ENCODE results near the gene KIF21B. TPM values are rescaled to one million over a fixed set of nuclear protein-coding genes. Genes with fewer than 3 reads are reported as not detected.
A peak's percentile ranks its signal among the peaks of the same experiment; 100 is the strongest.

Gene KIF21B
- total and polyA plus RNA-seq, 9 of the 15 experiments (the other 6 are each of a cell fraction or from before 2014, with no cell fraction given): 0.46 to 13.4 (median 5.9) TPM

DNA sequence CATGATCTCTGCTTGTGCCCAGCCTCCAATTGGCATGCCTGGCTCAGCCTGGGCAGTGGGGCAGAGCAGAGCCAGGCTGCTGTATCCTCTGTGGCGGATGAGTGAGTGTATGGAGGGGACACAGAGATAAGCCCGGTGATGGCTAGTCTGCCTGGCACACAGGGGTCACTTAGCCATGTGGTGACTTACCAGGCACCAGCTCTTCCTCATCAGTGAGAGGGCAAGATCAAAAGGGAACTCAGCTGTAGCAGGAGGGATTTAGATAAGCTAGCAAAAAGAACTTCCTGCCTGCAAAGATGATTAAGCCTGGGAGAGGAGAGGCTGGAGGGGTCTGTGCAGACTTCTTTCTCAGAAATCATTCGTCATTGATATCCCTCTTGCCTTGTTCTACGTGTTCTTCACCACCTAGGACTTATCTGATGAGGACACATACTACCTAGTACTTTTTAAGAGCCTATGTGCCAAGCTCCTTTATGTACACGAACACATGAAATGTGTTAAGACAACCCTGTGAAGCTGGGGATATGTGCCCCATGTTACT lies 7.9 kb downstream of the KIF21B start:
- Histone ChIP-seq H3K4me1 (replicated peaks in 1 of 2; ENCODE audit: control insufficient read depth in 2 of 2, insufficient read depth in 2 of 2, low read length in 2 of 2) (peaks cover 58 to 80% of the 10 kb centered on the region in 2 experiments), H4K20me1 (replicated peaks; ENCODE audit: control insufficient read depth, insufficient read depth, low read length) (no peaks in the 10 kb centered on the region), H3K79me2 (ENCODE audit: control insufficient read depth, insufficient read depth, low read length) (peaks cover 4% of the 10 kb centered on the region; the same call in 2 of the 3 replicates), H3K9me1 (ENCODE audit: control insufficient read depth, insufficient read depth, low read length) (no peaks in the 10 kb centered on the region), H3K27me3 (ENCODE audit: control insufficient read depth in 2 of 2, insufficient read depth in 2 of 2, low read length in 2 of 2) (no peaks in the 10 kb centered on the region), H3K4me3 (no peak overlapping the region), H3K9ac (ENCODE audit: insufficient read depth in 1 of 2, low read depth in 2 of 2, low read length in 2 of 2) (peak overlapping the region; percentile 42 to 81; a peak in 3 of 4 replicates), H3K4me2 (ENCODE audit: insufficient read depth, low read length) (peak overlapping the region; percentile 67), H3K27ac (ENCODE audit: extremely low read depth, low read depth, low read length) (peak overlapping the region; percentile 53), H3K9me3 (replicated peaks; ENCODE audit: control insufficient read depth, insufficient read depth, low read depth, low read length) (no peaks in the 10 kb centered on the region), H3K36me3 (ENCODE audit: control insufficient read depth, insufficient read depth, low read length) (no peaks in the 10 kb centered on the region), H2AFZ (ENCODE audit: low read depth, low read length) (0 out of 2 replicates have a peak overlapping the region, but pooled peaks have one; percentile 28)
- 7% methylated on average over 5 of the region's 5 CpGs for WGBS (ENCODE audit: insufficient coverage, low coverage, missing lambda C conversion rate)
- CTCF ChIA-PET (ENCODE audit: low intra/inter-chr PET ratio): no interaction called here
- peak; percentile 22 for ATAC-seq
- POLR2A ChIA-PET: interaction anchor here (0.6 to 3.1 kb wide), 8 partner anchors 10 to 72 kb away, joined by 3 to 13 read pairs (median 3); no protein-coding TSS in a partner anchor
- DNase-seq (ENCODE audit: extremely low read depth in 1 of 4, low spot score in 3 of 4): peak; percentile 28 to 86 (median 60)
- BruUV-seq (replicated peaks): no TSS peak
- FAIRE-seq: peak; percentile 90
- intact Hi-C loops (cut with micrococcal nuclease) (no loop called here), in situ Hi-C loops (cut with MboI) (no loop called here)
- TF ChIP-seq CHD4 (IDR thresholded peaks at IDR 0.05; ENCODE audit: insufficient read depth, insufficient replicate concordance, low read depth, low read length, poor library complexity, severe bottlenecking) (peak; percentile 62), MTA3 (IDR thresholded peaks at IDR 0.05; ENCODE audit: borderline replicate concordance) (peak; percentile 69), GTF2E2 (tag; IDR thresholded peaks at IDR 0.05) (no peak), SMAD4 (CRISPR knock-in tag; conservative IDR thresholded peaks at IDR 0.05) (0 out of 2 replicates have a peak, but pooled peaks have one; percentile 26), TCF15 (CRISPR knock-in tag; IDR thresholded peaks at IDR 0.05) (no peak), GATAD2A (IDR thresholded peaks at IDR 0.05) (peak; percentile 64; the same call in 1 of the 2 replicates), HDAC2 (IDR thresholded peaks at IDR 0.05) (peak; percentile 59), PCBP2 (IDR thresholded peaks at IDR 0.05; ENCODE audit: low read depth, low read length, poor library complexity, severe bottlenecking) (no peak), ZNF589 (CRISPR knock-in tag; IDR thresholded peaks at IDR 0.05; ENCODE audit: low read depth) (peak; percentile 27; the same call in 1 of the 2 replicates), SRSF7 (optimal IDR thresholded peaks at IDR 0.05; ENCODE audit: low read depth, low read length) (no peak), ZNF561 (CRISPR knock-in tag; conservative IDR thresholded peaks at IDR 0.05) (no peak), ATF7 (IDR thresholded peaks at IDR 0.05) (peak; percentile 34; the same call in 1 of the 2 replicates), ZBTB7A (IDR thresholded peaks at IDR 0.05; ENCODE audit: borderline replicate concordance, control insufficient read depth, low read depth, low read length) (no peak; the same call in 1 of the 2 replicates), TFAP4 (CRISPR knock-in tag; IDR thresholded peaks at IDR 0.05; ENCODE audit: borderline replicate concordance) (peak; percentile 91), NCOR1 (IDR thresholded peaks at IDR 0.05) (peak; percentile 67), NFE2 (IDR thresholded peaks at IDR 0.05; ENCODE audit: low read depth) (peak; percentile 37; the same call in 1 of the 2 replicates), CHCHD3 (CRISPR knock-in tag; IDR thresholded peaks at IDR 0.05) (no peak), CBFA2T2 (conservative IDR thresholded peaks at IDR 0.05) (peak; percentile 73), RCOR1 (IDR thresholded peaks at IDR 0.05; ENCODE audit: borderline replicate concordance in 1 of 2, low read depth in 2 of 2, low read length in 2 of 2) (peak in 1 of 2 experiments; percentile 65; a peak in 1 of 4 replicates), MYNN (IDR thresholded peaks at IDR 0.05) (peak; percentile 83), MYNN (CRISPR knock-in tag; IDR thresholded peaks at IDR 0.05) (no peak)
